Smooth muscle cell (in vitro differentiated cells): Measurements from ENCODE around the gene NFASC. TPM values are rescaled to one million over a fixed set of nuclear protein-coding genes. Genes with fewer than 3 reads are reported as not detected.

ENCODE experiments used
- DNase-seq: peaks from one replicate; lab custom pipeline; 2025; ENCODE audit not compliant: unreplicated experiment; lab: John Stamatoyannopoulos, UW
- H2AFZ ChIP-seq: fragments of 200-600 bp; sonication (generic); 2 replicates; pipeline ENCODE4 v1.6.0; 2016; ENCODE audit warnings: antibody characterized with exemption, low read depth, mild to moderate bottlenecking
- H3F3A ChIP-seq: fragments of 200-600 bp; sonication (generic); 2 replicates; pipeline ENCODE4 v1.6.0; 2017; ENCODE audit warnings: antibody characterized with exemption, low read depth
- H3K27ac ChIP-seq: fragments of 200-600 bp; sonication (generic); 2 replicates; pipeline ENCODE4 v1.5.1; 2016; ENCODE audit warnings: low read depth, mild to moderate bottlenecking
- H3K27me3 ChIP-seq: fragments of 200-600 bp; sonication (generic); 2 replicates; pipeline ENCODE4 v1.6.1; 2016; ENCODE audit warnings: low read depth, mild to moderate bottlenecking
- H3K36me3 ChIP-seq: fragments of 200-600 bp; sonication (generic); 2 replicates; pipeline ENCODE4 v1.5.1; 2016; ENCODE audit warnings: low read depth
- H3K4me1 ChIP-seq: fragments of 200-600 bp; sonication (generic); 2 replicates; pipeline ENCODE4 v1.5.1; 2016; ENCODE audit warnings: low read depth
- H3K4me2 ChIP-seq: fragments of 200-600 bp; sonication (generic); 2 replicates; pipeline ENCODE4 v1.6.0; 2016; ENCODE audit warnings: mild to moderate bottlenecking
- H3K4me3 ChIP-seq: fragments of 200-600 bp; sonication (generic); 2 replicates; pipeline ENCODE4 v1.5.1; 2016; ENCODE audit warnings: mild to moderate bottlenecking
- H3K79me2 ChIP-seq: fragments of 200-600 bp; sonication (generic); 2 replicates; pipeline ENCODE4 v1.6.0; 2016; ENCODE audit warnings: low read depth, mild to moderate bottlenecking
- H3K9ac ChIP-seq: fragments of 200-600 bp; sonication (generic); 2 replicates; pipeline ENCODE4 v1.6.0; 2016; ENCODE audit warnings: low read depth
- H3K9me3 ChIP-seq: fragments of 200-600 bp; sonication (generic); replicated peaks from 2 replicates; pipeline ENCODE4 v1.5.1; 2016; ENCODE audit warnings: low read depth
- H4K20me1 ChIP-seq: fragments of 200-600 bp; sonication (generic); 2 replicates; pipeline ENCODE4 v1.6.0; 2016; ENCODE audit warnings: low read depth
- WGBS: methylation state at CpG from one replicate; pipeline ENCODE4 v1.1.7; 2016; ENCODE audit warnings: low lambda C conversion rate; 5-methylcytosine and 5-hydroxymethylcytosine counted together
- polyA plus RNA-seq: library from polyadenylated mRNA; unstranded; fragments of >200 nt; fragmentation: Nextera tagmentation; extraction: Ambion mirVana; gene quantifications from 2 replicates; pipeline ENCODE4 v1.2.1, GENCODE V29; 2016
- total RNA-seq: library from RNA; depleted of rRNA; stranded (reverse); fragments of >200 nt; gene quantifications from 2 replicates; pipeline ENCODE4 v1.2.3, GENCODE V29; 2014
- TF ChIP-seq, protein P1 (sequence below): fragments of 200-600 bp; sonication (generic); IDR thresholded peaks from 2 replicates; pipeline ENCODE4 v1.5.1; 2017; ENCODE audit warnings: borderline replicate concordance, mild to moderate bottlenecking, antibody characterized with exemption; ENCODE audit not compliant: insufficient read depth, poor library complexity, severe bottlenecking

The NFASC gene
- total and polyA plus RNA-seq, 2 experiments from 2014 or later: 0.09 to 0.63 TPM

- DNase-seq: no peak
- Histone ChIP-seq H3K4me3 (no peak overlapping the region), H3K4me2 (no peak overlapping the region), H3K27ac (no peak overlapping the region), H3K27me3 (peaks cover 8% of the 10 kb centered on the region), H3F3A (no peaks in the 10 kb centered on the region), H3K4me1 (peaks cover 30% of the 10 kb centered on the region), H3K36me3 (no peaks in the 10 kb centered on the region), H3K9me3 (no peaks in the 10 kb centered on the region), H3K9ac (no peak overlapping the region), H3K79me2 (no peaks in the 10 kb centered on the region), H4K20me1 (no peaks in the 10 kb centered on the region), H2AFZ (no peak overlapping the region)
- WGBS: 85% methylated on average over 17 of the region's 17 CpGs
- TF ChIP-seq, protein P1, sequence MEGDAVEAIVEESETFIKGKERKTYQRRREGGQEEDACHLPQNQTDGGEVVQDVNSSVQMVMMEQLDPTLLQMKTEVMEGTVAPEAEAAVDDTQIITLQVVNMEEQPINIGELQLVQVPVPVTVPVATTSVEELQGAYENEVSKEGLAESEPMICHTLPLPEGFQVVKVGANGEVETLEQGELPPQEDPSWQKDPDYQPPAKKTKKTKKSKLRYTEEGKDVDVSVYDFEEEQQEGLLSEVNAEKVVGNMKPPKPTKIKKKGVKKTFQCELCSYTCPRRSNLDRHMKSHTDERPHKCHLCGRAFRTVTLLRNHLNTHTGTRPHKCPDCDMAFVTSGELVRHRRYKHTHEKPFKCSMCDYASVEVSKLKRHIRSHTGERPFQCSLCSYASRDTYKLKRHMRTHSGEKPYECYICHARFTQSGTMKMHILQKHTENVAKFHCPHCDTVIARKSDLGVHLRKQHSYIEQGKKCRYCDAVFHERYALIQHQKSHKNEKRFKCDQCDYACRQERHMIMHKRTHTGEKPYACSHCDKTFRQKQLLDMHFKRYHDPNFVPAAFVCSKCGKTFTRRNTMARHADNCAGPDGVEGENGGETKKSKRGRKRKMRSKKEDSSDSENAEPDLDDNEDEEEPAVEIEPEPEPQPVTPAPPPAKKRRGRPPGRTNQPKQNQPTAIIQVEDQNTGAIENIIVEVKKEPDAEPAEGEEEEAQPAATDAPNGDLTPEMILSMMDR: no peak
Measured at GRCh38 chr1:204986181-204986580, 115.5 kb downstream of the NFASC start.

DNA sequence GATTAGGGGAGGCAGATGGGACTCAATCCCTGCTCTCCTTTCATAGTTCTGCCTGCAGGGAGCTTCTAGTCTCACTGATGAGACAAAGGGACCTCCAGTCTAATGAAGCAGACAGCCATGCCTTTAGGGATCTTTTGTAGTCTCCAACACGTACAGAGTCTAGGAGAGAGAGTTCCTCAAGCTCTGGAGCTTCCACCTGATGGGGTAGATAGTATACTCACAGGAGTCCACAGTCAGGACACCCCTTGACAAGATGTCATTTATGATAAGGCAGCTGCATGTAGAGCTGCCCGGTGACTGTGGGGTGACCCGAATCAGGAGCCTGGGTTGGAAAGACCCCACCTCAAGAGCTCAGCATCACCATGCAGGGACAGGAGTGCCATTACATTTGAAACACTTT is 117.0 kb downstream of the NFASC start:
- Histone ChIP-seq H3K79me2 (no peaks in the 10 kb centered on the region), H3K27ac (no peak overlapping the region), H3K27me3 (peaks cover 23% of the 10 kb centered on the region), H3K4me2 (no peak overlapping the region), H3F3A (no peaks in the 10 kb centered on the region), H3K4me3 (no peak overlapping the region), H3K36me3 (no peaks in the 10 kb centered on the region), H3K4me1 (peaks cover 37% of the 10 kb centered on the region), H2AFZ (no peak overlapping the region), H3K9ac (no peak overlapping the region), H4K20me1 (no peaks in the 10 kb centered on the region), H3K9me3 (no peaks in the 10 kb centered on the region)
- WGBS: 88% methylated on average over 3 of the region's 3 CpGs
- TF ChIP-seq, protein P1: no peak
- no peak for DNase-seq

DNA sequence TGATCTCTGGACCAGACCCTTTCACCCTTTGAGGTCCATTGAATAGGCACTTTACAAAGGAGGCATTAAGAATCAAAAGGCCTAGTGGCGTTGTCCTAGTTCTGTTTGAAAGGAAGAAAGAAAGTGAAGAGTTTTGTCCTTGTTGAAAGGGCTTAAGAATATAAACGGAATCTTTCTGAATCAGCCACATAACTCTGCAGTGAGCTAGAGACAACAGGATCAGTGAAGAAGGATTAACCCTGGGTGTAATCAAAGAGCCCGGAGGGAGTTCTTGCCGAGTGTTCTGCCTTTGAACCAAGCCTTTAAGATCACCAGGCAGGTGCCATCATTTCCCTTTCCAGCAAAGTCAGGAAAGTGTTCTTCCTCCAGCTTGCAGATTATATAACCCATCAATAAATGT is 117.5 kb downstream of the NFASC start:
- Histone ChIP-seq H3K4me2 (no peak overlapping the region), H4K20me1 (no peaks in the 10 kb centered on the region), H3K36me3 (no peaks in the 10 kb centered on the region), H3K27me3 (peaks cover 23% of the 10 kb centered on the region), H3K9ac (no peak overlapping the region), H3K79me2 (no peaks in the 10 kb centered on the region), H2AFZ (no peak overlapping the region), H3K4me1 (peaks cover 37% of the 10 kb centered on the region), H3F3A (no peaks in the 10 kb centered on the region), H3K27ac (no peak overlapping the region), H3K4me3 (no peak overlapping the region), H3K9me3 (no peaks in the 10 kb centered on the region)
- 56% methylated on average over 4 of the region's 4 CpGs for WGBS
- TF ChIP-seq, protein P1: no peak
- DNase-seq: no peak

- Histone ChIP-seq H3K36me3 (no peaks in the 10 kb centered on the region), H3K27ac (no peak overlapping the region), H3K9ac (no peak overlapping the region), H3K4me3 (no peak overlapping the region), H4K20me1 (no peaks in the 10 kb centered on the region), H2AFZ (no peak overlapping the region), H3K4me1 (peaks cover 37% of the 10 kb centered on the region), H3K9me3 (no peaks in the 10 kb centered on the region), H3F3A (no peaks in the 10 kb centered on the region), H3K27me3 (peaks cover 23% of the 10 kb centered on the region), H3K4me2 (no peak overlapping the region), H3K79me2 (no peaks in the 10 kb centered on the region)
- DNase-seq: peak; percentile 26
- TF ChIP-seq, protein P1: peak; percentile 95
- 54% methylated on average over 15 of the region's 16 CpGs for WGBS
Measured at GRCh38 chr1:204989266-204990058, 118.8 kb downstream of the NFASC start.
